Hematopoietic multipotent progenitor cell treated with erythropoietin and hydrocortisone succinate and interleukin-3 and kit ligand, for 6 days (in vitro differentiated cells): ENCODE results near the gene CRYBG1.
"Not testable (repeated sequence)": the region's sequence is repeated elsewhere in the genome, so short reads cannot be mapped to it uniquely, and the experiment has no call there.

Source experiments
- DNase-seq: peaks from one replicate; pipeline ENCODE4 v3.0.0-alpha.2; 2015

The CRYBG1 gene

DNA sequence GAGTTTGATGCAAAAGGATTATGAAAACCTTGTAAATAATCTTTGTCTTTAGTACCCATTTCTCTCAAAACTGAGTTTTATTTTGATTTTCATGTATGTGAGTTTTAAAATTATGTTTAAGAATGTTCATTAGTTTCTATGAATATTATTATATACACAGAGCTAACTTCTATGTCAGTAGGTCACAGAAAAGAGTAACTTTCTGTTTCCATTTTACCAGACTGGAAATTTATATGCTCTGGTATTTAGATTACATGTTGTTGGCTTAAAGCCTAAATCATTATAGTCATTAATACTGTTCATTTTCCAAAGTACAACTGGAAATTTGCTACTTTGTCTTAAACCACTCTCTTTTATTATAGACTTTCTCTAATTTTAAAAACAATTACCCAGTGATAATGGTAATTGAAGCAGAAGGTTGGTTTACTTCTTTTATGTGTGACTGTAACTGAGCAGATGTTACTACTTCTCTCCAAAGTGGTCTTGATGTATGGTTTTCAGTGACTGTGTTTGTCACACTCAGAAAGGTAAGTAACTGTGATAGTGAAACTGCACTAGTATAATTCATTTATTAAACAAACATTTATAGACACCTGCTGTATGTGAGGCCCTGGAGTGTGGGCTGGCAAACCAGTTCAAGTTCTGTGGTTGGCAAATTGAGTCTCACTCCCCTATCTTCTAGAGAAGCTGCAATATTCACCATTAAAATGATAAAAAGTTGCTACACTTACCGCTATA lies 13.2 kb downstream of the CRYBG1 start:
- DNase-seq, result no peak

DNA sequence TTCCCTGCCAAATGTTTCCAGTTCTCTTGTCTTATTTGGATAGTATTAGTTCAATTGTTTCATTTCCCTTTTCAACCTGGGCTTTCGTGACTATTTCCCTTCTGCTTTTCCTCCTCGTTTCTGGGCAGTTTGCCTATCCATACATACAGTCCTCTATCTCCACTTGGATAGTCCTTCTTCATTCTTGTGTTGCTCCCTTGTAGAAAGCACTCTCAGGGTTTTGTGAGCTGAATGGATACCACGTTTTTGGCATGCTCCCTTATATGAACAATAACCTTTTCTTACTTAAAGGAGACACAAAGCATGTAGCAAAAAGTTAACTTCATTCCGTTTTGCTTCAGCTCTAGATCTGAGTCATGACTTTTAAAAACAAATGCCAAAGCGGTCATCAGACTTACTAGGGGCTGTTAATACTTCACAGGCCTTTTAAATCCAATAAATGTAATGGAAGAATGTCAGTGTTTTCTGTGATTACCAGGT lies 16.6 kb downstream of the CRYBG1 start:
- no peak for DNase-seq

DNA sequence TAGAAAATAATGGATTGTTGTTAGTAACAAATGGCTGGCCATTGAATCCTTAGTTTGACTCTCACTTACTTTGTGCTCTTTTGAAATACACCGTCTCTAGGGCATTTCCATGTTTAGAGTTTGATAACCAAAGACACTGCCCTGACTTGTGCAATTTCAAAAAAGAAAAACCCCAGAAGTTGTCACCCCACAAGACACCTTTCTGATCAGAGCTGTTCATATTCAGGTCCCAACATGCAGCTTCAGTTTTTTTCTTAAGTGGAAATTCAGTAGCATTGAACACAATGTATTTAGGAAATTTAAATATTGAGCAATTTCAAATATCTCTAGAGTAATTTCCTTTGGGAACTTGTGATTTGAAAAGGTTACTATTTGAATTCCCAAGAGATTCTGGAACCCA lies 19.4 kb downstream of the CRYBG1 start:
- no peak for DNase-seq

DNA sequence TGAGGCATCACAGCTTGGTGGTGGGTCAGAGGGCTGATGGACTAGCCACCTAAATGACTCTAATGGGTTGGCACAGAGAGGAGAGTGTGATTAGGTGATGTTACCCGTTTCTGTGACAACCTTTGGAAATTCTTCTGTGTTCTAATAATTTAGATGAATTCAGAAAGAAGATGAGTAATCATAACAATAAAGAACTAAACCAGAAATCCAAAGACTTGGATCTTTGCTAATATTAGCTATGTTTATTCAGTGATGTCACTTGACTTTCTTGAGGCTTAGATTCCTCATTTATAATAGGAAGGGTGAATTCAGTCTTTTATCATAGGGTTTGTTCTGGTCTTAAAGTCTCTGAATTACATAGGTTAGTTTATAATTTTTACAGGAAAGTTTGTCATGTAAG lies 19.9 kb downstream of the CRYBG1 start:
- DNase-seq, result no peak

DNA sequence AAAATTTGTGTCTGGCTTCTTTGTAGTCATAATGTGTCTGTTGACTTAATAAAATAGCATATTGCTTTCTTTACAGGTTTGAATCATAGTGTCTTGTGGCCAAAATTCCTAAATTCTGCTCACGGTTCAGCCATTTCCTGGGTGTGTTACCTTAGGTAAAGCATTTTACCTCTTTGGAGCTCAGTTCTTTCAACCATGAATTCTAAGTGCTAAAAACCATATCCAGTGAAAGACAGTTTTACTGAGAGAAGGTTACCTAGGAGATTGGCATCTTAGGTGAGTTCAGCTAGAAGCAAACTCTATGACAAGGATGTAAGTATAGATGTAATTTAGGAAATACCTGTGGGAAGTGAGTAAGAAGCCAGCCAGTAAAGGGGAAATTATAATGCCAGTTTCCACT lies 20.7 kb downstream of the CRYBG1 start:
- DNase-seq, result no peak

DNA sequence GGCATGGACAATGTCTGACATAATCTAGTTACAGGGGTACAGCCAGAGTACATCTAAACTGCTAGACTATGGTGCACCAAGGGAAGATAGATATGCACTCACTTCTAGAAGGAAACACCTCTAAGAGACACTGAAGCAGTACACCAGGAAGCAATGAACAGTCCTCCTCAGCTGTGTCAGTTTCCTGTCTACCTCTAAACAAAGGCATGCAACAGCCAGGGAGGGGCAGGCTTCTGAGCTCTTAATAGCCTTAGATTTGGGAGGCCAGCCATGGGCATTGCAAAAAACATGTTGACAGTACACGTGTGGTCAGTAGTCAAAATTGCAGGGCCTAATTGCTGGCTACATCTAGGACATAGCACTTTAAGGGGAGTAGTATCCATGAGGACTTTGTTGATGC lies 21.4 kb downstream of the CRYBG1 start:
- peak; percentile 3 for DNase-seq

DNA sequence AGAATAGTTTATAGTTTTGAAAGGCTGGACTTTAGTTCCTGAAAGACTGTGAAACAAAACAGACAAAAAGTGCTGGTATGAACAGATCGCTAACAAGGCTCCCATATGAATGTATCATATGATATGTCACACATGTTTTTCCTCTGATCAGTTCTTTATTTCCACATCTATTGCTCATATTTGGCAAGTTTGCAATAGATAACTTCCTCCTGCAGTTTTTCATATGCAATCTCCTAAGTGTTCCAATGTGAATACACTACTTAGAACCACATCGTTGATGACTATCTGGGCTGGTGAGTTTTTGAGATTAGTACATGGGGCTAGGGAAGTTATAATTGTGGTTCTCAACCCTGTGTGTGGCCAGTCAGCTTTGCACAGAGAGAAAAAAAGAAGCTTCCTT lies 23.1 kb downstream of the CRYBG1 start:
- DNase-seq, result peak; percentile 64

DNA sequence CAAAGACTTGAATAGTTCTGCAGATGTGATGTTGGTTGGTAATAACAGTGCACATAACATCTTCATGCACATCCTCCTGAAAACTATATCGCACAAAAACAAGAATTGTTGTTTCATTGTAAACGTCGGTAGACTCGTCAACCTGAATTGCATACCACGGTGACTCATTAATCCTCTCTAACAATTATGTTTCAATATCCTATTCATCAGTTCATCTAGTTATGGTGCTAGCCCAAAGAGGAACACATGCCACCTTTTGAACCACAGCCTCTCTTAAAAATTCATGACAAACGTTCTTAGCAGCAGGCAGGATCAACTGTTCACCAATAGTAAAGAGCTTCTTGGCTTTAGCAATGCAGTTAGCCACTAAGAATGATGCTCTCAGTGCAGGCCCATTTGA lies 25.0 kb downstream of the CRYBG1 start:
- DNase-seq, result no peak

DNA sequence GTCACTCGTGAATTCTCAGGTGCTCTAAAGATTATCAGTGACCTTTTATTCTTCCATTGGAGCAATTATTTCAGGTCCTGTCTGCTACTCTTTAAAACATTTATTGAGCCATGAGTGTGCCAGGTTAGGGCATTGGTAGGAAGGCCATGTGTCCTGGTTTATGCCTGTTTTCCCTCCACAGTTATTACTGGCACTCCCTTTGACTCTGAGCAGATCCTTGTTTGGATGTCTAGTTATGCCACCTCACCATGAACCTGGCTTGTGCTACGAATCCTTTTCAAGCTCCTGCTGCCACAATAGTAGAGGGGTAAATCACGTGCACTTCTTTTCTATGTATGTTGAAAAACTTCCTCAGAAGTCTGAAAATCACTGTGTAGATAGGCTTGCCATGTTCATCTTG lies 27.4 kb downstream of the CRYBG1 start:
- no peak for DNase-seq

DNA sequence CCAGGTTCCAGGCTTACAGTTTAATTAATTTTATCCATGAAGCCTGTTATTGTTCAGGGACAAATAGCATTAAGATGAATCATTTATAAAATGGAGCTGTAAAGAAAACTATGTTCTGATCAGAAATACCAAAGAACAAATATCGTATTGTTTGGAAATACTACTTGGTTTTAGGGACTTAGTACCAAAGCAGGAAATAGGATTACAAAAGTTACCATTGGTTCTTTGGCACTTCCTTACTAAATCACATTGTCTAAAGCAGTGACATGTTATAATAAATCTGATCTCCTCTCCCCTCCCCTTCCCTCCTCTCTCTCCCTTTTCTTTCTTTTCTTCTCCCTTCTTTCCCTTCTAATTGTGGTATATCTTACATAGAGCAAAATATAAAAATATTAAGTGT lies 29.6 kb downstream of the CRYBG1 start:
- DNase-seq, result no peak

DNA sequence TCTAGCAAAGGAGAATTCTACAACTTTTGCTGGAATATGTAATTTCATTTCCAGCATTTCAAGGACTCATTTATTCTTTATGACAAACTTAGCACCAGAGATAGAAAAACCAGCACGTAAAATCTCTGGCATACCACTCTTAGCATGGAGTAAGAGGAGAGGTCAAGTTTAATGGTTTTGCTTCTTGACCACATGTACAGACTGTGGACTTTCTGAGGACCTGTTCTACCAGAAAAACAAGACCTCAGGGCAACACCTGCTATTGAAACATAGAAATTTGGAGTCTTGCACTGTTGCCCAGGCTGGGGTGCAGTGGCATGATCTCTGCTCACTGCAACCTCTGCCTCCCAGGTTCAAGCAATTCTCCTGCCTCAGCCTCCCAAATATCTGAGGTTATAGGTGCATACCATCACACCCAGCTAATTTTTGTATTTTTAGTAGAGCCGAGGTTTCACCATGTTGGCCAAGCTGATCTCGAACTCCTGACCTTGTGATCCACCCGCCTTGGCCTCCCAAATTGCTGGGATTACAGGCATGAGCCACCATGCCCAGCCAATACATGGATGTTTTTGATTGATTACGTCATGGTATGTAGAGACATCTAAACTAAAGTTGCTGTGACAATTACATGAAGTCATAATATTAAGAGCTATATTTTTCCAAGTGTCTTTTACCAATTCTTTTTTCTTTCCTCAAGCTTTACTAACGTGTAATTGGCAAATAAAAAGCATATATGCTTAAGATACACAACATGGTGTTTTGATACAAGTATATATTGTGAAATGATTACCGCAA lies 36.1 kb downstream of the CRYBG1 start:
- no peak for DNase-seq

DNA sequence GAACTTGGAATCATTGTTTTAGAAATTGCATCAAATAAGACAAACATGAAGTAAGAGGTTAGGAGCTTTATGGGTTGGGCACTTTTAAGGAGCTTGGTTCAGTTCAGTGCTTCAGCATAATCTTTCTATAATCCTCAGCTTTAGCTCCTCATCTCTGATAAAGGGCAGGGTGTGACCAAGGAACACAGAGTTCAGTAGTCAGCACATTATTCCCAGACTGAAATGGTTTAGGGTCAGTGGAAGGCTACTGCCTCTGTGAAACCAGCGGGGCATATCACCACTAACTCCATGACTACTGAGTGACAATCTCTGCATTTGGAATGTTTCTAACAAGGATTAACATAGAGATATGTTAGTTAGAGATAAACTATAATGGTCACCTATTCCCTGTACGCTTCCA lies 36.9 kb downstream of the CRYBG1 start:
- no peak for DNase-seq

DNA sequence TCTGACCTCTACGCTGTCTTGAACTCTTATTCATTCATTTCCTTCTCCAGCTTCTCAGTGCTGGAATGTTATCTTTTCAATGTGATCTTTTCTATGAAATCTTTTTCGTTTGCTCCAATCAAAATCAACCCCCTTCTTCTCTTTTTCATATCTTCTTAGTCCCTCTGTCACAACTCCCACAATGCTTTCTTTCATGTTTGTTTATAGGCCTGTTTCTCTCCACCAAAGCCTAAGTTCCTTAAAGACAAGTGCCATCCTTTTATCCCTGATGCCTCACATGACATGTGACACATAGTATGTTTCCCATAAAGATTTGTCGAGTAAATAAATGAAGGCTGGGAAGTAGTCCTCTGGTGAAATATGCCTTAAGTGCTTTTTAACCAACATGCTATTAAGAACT lies 38.1 kb downstream of the CRYBG1 start:
- DNase-seq, result no peak

DNA sequence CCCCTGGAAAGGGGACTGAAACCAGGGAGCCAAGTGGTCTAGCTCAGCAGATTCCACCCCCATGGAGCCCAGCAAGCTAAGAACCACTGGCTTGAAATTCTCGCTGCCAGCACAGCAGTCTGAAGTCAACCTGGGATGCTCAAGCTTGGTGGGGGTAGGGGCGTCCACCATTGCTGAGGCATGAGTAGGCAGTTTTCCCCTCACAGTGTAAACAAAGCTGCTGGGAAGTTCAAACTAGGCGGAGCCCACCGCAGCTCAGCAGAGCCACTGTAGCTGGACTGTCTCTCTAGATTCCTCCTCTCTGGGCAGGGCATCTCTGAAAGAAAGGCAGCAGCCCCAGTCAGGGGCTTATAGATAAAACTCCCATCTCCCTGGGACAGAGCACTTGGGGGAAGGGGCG lies 44.5 kb downstream of the CRYBG1 start:
- not testable (repeated sequence) for DNase-seq

DNA sequence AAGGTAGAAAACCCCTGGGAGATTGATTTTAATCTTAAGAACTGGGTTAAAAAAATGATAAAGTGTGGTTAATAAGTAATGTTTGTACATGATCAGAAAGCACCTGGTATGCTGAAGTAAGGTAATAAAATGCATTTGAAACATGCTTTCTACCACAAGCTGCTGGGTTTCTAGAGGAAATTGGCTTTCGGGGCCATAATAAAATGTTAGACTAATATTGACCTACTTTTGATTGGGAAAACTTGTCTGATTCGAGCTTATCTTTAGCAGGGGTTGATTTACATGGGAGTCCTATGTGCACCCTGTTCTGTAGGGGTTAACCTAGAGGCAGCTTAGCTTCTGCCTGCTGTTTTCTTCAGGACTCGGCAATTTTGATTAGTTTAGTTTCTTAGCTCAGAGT lies 50.5 kb downstream of the CRYBG1 start:
- no peak for DNase-seq

DNA sequence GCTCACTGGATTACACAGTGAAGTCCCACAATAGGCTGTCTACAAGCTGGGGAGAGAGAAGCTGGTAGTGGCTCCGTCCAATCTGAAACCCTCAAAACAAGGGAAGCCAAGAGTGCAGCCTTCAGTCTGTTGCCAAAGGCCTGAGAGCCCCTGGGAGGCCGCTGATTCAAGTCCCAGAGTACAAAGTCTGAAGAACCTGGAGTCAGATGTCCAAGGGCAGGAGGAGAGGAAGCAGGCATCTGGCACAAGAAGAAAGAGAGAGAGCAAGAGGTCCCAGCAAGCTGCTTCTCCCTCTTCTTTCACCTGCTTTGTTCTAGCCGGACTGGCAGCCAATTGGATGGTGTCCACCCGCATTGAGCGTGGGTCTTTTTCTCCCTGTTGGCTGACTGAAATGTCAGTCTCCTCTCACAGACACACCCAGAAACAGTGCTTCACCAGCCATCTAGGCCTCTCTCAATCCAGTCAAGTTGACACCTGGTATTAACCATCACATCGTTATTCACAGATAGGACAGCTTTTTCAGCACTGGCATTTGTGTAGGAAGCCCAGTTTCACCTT lies 51.2 kb downstream of the CRYBG1 start:
- no peak for DNase-seq

DNA sequence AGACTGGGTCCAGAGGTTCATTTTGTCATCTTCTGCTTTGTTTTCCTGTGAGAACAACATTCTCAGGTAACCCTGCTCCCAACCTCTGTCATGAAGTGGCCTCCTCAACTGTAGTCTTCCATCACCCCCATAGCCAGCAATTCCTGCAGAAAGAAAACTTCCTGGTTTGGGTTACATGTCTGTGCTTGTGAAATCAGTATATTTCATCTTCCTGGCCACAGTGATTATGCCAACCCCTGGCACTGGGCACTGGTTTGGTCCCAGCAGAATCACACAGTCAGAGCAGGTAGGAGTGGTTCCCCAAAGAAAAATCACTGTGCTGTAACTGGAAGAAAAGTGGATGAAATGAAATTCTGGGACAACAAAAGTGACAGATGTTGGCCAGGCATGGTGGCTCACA lies 52.5 kb downstream of the CRYBG1 start:
- no peak for DNase-seq

DNA sequence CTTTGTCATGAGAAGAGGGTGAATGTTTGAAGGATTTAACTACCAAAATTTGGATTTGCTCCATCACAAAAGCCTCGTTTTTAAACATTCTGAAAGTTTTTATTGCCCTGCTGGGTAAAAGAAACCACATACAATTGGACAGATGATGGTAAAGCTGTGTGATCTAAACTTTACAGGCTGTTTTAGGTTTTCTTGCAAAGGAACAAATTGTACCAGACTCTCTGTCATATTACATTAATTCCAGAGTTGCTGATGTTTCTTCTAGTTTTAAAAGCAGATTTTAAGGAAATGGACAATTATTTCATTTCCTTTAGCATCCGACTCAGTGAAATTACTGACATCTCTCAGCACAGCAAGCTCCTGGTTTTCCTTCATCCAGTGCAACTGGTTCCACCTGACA lies 53.2 kb downstream of the CRYBG1 start:
- DNase-seq, result no peak

DNA sequence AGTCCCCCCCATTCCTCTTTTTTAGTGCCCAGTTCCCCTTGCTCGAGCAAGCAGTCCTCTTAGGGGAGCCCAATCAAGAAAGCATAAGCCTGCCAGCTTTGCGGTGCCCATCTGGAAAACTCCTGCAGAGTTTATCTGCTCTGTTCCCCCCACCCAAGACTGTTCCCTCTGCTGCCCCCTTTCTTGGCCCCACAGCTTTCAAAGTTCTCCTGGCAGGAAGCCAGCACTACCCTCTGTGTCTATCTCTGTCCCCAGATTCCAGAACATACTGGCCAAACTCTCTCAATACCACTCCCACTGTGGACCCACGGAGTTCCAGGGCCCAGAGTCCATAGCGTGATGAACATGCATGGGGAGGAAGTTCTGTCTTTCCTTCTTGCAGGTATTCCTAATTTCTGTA lies 55.4 kb downstream of the CRYBG1 start:
- DNase-seq, result no peak

DNA sequence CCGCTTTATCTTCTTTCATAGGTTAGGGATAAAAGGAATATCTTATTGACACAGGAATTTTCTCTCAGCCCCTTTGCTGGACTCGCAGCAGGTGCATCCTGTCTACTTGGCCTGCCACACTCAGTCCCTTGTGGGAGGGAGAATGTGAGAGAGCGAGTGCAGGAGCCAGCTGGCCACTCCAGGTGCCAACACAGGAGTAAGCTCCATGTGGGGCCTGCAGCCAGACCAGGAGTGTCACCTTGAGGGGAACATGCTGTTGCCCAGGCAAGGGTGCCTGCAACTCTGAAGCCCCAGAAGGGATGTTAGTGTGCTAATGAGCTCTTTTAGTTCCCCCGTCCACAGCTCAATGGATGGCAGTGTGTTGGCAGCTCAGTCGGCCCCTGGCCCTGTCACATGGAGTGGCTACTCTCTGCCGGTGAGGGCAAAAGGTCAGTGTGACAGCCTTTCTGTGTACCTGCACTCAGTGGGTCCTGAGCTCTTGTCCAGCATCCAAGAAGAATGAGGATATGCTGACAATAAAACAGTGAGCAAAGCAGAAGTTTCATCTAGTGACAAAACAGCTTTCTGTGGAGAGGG lies 57.1 kb downstream of the CRYBG1 start:
- no peak for DNase-seq

DNA sequence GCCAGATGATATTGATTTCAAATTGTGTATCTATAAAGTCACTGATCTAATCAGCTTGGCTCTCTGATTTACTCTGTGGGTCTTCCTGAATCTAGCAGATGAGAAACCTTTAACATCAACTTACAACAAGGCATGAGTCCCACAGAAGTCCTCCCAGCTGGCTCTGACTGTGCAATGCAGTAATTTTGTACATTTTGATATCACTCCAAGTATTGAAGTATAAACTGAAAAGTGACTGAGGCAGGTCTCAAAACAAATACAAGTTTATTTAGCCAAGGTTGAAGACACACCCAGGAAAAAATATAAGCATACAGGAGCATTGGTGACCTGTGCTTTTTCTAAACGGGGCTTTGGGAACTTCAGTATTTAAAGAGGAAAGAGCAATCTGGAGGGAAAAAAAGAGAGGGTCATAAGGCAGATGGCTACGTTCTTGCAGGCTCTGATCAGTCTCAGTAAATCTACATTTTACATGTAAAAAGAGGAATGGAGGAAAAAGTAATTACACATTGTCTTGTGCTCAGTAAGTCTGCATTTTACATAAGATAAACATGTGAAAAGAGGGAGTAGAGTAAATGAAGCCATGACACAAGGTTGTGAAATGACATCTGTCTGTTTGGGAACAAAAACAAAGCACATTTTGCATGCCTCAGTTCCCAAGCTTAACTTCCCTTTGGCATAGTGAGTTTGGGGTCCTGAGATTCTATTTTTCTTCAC lies 59.5 kb downstream of the CRYBG1 start:
- DNase-seq, result no peak

DNA sequence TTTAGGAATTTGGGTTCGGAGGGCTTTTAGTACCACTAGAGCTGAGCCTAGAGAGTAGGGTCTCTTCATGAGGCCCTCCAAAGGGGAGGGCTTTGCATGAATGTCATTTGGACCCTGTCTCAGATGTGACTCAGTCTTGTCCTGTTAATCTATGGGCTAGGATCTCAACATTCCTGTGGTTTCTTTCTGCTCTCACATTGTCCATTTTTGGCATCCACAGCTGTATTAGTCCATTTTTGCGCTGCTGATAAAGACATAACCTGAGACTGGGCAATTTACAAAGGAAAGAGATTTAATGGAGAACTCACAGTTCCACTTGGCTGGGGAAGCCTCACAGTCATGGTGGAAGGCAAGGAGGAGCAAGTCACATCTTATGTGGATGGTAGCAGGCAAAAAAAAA lies 61.0 kb downstream of the CRYBG1 start:
- no peak for DNase-seq

DNA sequence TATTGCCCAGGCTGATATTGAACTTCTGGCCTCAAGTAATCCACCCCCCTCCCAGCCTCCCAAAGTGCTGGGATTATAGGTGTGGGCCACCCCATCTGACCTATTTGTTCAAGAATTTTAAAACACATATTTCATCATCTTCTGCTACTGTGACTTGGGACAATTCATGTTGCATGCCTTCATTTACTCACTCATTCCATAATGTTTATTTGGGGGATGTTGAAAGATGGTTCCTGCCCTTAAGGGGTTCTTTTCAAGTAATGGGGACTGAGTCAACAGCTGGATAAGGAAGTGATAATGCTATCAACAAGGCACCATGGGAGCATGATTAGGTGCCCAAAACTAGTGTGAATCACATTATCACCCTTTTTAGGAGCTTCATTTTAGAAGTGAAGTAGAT lies 62.0 kb downstream of the CRYBG1 start:
- DNase-seq, result no peak
